T-cell (primary cell): ENCODE measurements around the gene CHST2. TPM values are rescaled to one million over a fixed set of nuclear protein-coding genes. Genes with fewer than 3 reads are reported as not detected.
"Not testable (repeated sequence)": the region's sequence is repeated elsewhere in the genome, so short reads cannot be mapped to it uniquely, and the experiment has no call there.

ENCODE experiments used
- ATAC-seq, 4 experiments: fragments of 200-7000 bp in 3 of 4; fragments of 150-1000 bp in 1 of 4; cut with Tn5 transposase; replicated peaks in 1 of 4; 1 replicate in 3 of 4; 2 replicates in 1 of 4; pipeline ENCODE4 v1.10.0; 2021; ENCODE audit warnings: moderate library complexity in 3 of 4, mild to moderate bottlenecking in 2 of 4, moderate number of reproducible peaks in 1 of 4
- CTCF ChIA-PET, 2 donors: fragments of 300-600 bp; sonication (Branson Sonifier 250); formaldehyde crosslinking; loops; one replicate each; lab custom pipeline; 2022; ENCODE audit warnings: antibody characterized with exemption in 2 of 2; lab: Charles Lee
- POLR2A ChIA-PET, 2 donors: fragments of 300-600 bp; sonication (Branson Sonifier 250); formaldehyde crosslinking; loops; one replicate each; lab custom pipeline; 2022; ENCODE audit warnings: antibody characterized with exemption in 2 of 2; lab: Charles Lee
- DNase-seq, 35 experiments: peaks; one replicate each; pipeline versions ENCODE4 v3.0.0 to v3.0.0-alpha.2; 2013 to 2023
- H3K27ac ChIP-seq: one replicate; pipeline ENCODE4 v1.5.1; 2013; ENCODE audit warnings: low read length
- H3K27me3 ChIP-seq, 2 experiments: replicated peaks in 1 of 2; 1 replicate in 1 of 2; 2 replicates in 1 of 2; pipeline versions ENCODE4 v1.6.1 to v1.7.0; 2013; ENCODE audit warnings: low read length in 1 of 2, mixed read lengths in 1 of 2; ENCODE audit not compliant: control insufficient read depth in 2 of 2, insufficient read depth in 2 of 2; ENCODE audit errors: extremely low read depth in 1 of 2
- H3K36me3 ChIP-seq, 2 donors: 1 replicate in 1 of 2; 2 replicates in 1 of 2; pipeline versions ENCODE4 v1.6.1 to v1.7.0; 2013; ENCODE audit warnings: low read length in 1 of 2; ENCODE audit not compliant: control insufficient read depth in 2 of 2, insufficient read depth in 1 of 2; ENCODE audit errors: extremely low read depth in 1 of 2
- H3K4me1 ChIP-seq, 2 experiments: 1 replicate in 1 of 2; 2 replicates in 1 of 2; pipeline versions ENCODE4 v1.6.1 to v1.7.0; 2013; ENCODE audit warnings: low read length in 2 of 2, mixed read lengths in 1 of 2; ENCODE audit not compliant: insufficient read depth in 2 of 2, control insufficient read depth in 1 of 2; ENCODE audit errors: extremely low read depth in 1 of 2
- H3K4me3 ChIP-seq, 2 donors: 1 replicate in 1 of 2; 2 replicates in 1 of 2; pipeline versions ENCODE4 v1.5.1 to v1.7.0; 2013; ENCODE audit warnings: mild to moderate bottlenecking in 2 of 2, low read length in 1 of 2, moderate library complexity in 1 of 2; ENCODE audit not compliant: control insufficient read depth in 1 of 2; ENCODE audit errors: extremely low read depth in 1 of 2
- H3K9me3 ChIP-seq: 2 replicates; pipeline ENCODE4 v1.7.0; 2013
- H3K27ac Mint-ChIP-seq, 2 donors: one replicate each; pipeline ENCODE4 v1.8.0; 2020 to 2021; ENCODE audit warnings: mild to moderate bottlenecking in 2 of 2, mixed read lengths in 2 of 2
- H3K27me3 Mint-ChIP-seq, 2 donors: one replicate each; pipeline ENCODE4 v1.8.0; 2021 to 2022; ENCODE audit warnings: mixed read lengths in 2 of 2
- H3K36me3 Mint-ChIP-seq: one replicate; pipeline ENCODE4 v1.8.0; 2021; ENCODE audit warnings: mixed read lengths
- H3K4me1 Mint-ChIP-seq, 3 donors: one replicate each; pipeline ENCODE4 v1.8.0; 2020 to 2022; ENCODE audit warnings: mixed read lengths in 3 of 3, mild to moderate bottlenecking in 1 of 3
- H3K4me3 Mint-ChIP-seq, 3 donors: one replicate each; pipeline ENCODE4 v1.8.0; 2020 to 2022; ENCODE audit warnings: mild to moderate bottlenecking in 3 of 3, mixed read lengths in 3 of 3, moderate library complexity in 3 of 3
- H3K9me3 Mint-ChIP-seq, 3 donors: one replicate each; pipeline ENCODE4 v1.8.0; 2020 to 2022; ENCODE audit warnings: mixed read lengths in 3 of 3
- WGBS: methylation state at CpG from one replicate; pipeline ENCODE4 v1.1.5; 2013; ENCODE audit warnings: missing lambda C conversion rate; ENCODE audit not compliant: insufficient coverage; 5-methylcytosine and 5-hydroxymethylcytosine counted together
- total RNA-seq, 35 experiments: library from RNA in 6 of 35; stranded (reverse) in 6 of 35; fragments of 120-200 nt in 1 of 35; gene quantifications; one replicate each; pipeline versions ENCODE4 v1.2.1 to v1.2.4 and lab custom pipeline; 2013 to 2026

CHST2 gene, protein sequence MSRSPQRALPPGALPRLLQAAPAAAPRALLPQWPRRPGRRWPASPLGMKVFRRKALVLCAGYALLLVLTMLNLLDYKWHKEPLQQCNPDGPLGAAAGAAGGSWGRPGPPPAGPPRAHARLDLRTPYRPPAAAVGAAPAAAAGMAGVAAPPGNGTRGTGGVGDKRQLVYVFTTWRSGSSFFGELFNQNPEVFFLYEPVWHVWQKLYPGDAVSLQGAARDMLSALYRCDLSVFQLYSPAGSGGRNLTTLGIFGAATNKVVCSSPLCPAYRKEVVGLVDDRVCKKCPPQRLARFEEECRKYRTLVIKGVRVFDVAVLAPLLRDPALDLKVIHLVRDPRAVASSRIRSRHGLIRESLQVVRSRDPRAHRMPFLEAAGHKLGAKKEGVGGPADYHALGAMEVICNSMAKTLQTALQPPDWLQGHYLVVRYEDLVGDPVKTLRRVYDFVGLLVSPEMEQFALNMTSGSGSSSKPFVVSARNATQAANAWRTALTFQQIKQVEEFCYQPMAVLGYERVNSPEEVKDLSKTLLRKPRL
- 1 to 10 TPM; 1.7 to 5.6 (median 4.4) TPM for total RNA-seq
- total RNA-seq (2013): 3.3 TPM
- total RNA-seq (lab: John Stamatoyannopoulos, UW): 3.7 to 12.7 (median 7.4) reads per million in 29 experiments

DNA sequence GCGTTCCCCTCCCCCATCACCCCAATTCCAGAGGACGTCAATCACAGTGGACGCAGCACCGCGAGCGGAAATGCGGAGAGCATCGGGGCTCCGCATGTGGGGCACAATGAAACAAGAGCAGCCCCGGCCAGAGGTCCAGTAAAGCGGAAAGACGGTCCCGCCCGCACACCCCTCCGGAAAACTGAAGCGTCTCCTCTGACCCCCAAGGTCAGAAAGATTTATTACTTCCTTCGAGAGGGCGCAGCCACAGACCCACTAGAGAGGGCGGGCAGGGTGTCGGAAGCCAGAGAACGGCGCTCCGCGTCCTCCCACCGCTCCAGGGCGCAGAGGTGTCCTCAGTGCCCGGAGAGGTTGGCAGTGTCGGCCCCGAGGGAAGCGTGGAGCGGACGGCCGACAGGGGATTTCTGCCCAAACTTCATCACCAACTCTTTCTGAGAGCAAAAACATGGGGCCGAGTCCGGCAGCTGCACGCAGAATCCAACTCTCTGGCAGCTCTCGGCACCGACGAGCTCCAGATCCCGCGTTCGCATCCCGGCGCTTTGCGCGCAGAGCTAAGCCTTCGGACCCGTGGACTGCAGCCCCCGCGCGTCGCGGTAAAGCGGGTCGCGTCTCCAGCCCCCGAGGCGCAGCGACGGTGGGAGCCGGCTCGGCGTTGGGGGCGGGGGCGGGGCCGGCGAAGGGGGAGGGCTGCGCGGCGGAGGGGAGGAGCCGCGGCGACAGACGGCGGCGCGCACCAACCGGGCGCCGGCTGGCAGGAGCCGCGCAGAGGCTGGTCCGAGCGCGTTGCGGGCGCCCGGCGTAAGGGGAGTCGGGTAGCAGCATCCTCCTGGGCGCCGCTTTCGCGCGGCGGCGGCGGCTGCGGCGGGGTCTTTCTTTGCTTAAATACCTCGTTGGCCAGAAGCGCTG, at the start of gene CHST2:
Gene CHST2 (plus strand): TSS at position 763 of the 906 bp plus-strand sequence. CDS start 1,046 bp downstream, outside the sequence.
- CTCF ChIA-PET: interaction anchor here (0.5 to 1.2 kb wide), 3 partner anchors 51 to 833 kb away, joined by 3 read pairs; no protein-coding TSS in a partner anchor
- peak within 1 kb of the TSS; percentile 86 to 94 (median 90) for H3K4me3 Mint-ChIP-seq
- no peaks in the 10 kb centered on the region for H3K27me3 Mint-ChIP-seq
- Histone ChIP-seq H3K4me1 (peaks cover 9 to 31% of the 10 kb centered on the region in 2 experiments), H3K9me3 (no peaks in the 10 kb centered on the region), H3K4me3 (peak within 1 kb of the TSS; percentile 87 to 92), H3K27ac (peak within 1 kb of the TSS; percentile 38), H3K27me3 (peaks cover 0 to 17% of the 10 kb centered on the region in 2 experiments), H3K36me3 (no peaks in the 10 kb centered on the region)
- peak within 1 kb of the TSS; percentile 77 to 78 for H3K27ac Mint-ChIP-seq
- H3K9me3 Mint-ChIP-seq: no peaks in the 10 kb centered on the region
- WGBS: under 1% methylated on average over 98 of the region's 102 CpGs
- no peaks in the 10 kb centered on the region for H3K36me3 Mint-ChIP-seq
- POLR2A ChIA-PET: interaction anchor here in 1 of 2 donors (0.6 kb wide), 1 partner anchor 631 kb away, joined by 3 read pairs; no protein-coding TSS in a partner anchor
- ATAC-seq (peak; percentile 82 to 88 (median 84)), DNase-seq (peak; percentile 28 to 79 (median 55))
- peaks cover 36 to 41% (median 37%) of the 10 kb centered on the region in 3 donors for H3K4me1 Mint-ChIP-seq

DNA sequence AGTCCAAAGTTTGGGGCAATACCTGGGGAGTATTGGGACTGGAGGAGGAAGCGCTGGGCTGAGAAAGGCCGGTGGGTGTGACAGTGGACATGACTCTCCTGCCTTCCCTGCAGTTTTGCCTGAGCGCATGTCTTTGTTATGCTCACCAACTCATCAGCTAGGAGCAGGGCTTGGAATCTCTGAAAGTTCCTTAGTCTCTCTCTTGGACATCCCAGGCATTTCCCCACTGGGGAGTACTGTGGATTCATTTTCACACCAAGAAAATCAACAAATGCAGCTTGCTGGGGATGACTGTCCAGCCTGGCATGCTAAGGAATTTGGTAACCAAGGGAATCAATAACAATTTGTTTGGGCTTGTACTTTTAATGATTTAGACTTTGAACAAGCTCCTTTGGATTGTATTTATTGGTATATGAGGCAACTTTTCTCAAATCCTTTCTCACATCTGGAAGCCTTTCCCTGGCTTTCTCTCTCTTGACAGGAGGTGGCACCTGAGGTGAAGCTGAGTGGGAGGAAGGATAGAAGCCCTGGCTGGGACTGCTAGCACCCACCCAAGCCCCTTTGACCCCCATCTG, 48.5 kb upstream of the CHST2 start:
- Histone ChIP-seq H3K9me3 (no peaks in the 10 kb centered on the region), H3K36me3 (no peaks in the 10 kb centered on the region), H3K4me1 (no peaks in the 10 kb centered on the region), H3K4me3 (no peak overlapping the region), H3K27ac (no peak overlapping the region), H3K27me3 (peaks cover 0 to 6% of the 10 kb centered on the region in 2 experiments)
- Mint-ChIP-seq H3K9me3 (no peaks in the 10 kb centered on the region), H3K36me3 (no peaks in the 10 kb centered on the region), H3K27ac (no peak overlapping the region), H3K27me3 (no peaks in the 10 kb centered on the region), H3K4me1 (no peaks in the 10 kb centered on the region), H3K4me3 (no peak overlapping the region)
- POLR2A ChIA-PET: no interaction called here
- CTCF ChIA-PET: no interaction called here
- DNase-seq (no peak), ATAC-seq (no peak)
- WGBS: 100% methylated on average over 1 of the region's 3 CpGs

DNA sequence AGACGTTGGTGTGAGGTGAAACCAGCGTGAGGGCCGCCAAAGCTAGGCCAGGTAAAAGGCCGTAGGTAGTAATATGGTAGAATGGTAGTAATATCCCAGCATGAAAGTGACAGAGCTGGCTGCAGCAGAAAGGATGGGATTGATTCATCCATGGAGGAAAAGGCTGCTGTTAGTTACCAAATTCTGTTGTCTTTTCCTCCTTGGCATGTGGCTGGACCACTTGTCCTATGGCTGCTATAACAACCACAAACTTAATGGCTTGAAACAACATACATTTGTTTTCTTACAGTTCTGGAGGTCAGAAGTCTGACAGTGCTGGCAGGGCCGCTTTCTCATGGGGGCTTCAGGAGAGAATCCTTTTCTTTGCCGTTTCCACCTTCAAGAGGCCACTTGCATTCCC, 47.8 kb upstream of the CHST2 start:
- no peaks in the 10 kb centered on the region for H3K9me3 ChIP-seq
- H3K27ac ChIP-seq: no peak overlapping the region
- no peak overlapping the region for H3K27ac Mint-ChIP-seq
- POLR2A ChIA-PET: no interaction called here
- H3K27me3 ChIP-seq: peaks cover 0 to 8% of the 10 kb centered on the region in 2 experiments
- no peak overlapping the region for H3K4me3 ChIP-seq
- H3K27me3 Mint-ChIP-seq: no peaks in the 10 kb centered on the region
- no peaks in the 10 kb centered on the region for H3K9me3 Mint-ChIP-seq
- H3K4me1 Mint-ChIP-seq: no peaks in the 10 kb centered on the region
- H3K4me1 ChIP-seq: no peaks in the 10 kb centered on the region
- WGBS: 94% methylated on average over 4 of the region's 6 CpGs
- CTCF ChIA-PET: no interaction called here
- H3K36me3 ChIP-seq: no peaks in the 10 kb centered on the region
- no peak for DNase-seq
- no peak overlapping the region for H3K4me3 Mint-ChIP-seq
- ATAC-seq: no peak
- H3K36me3 Mint-ChIP-seq: no peaks in the 10 kb centered on the region

DNA sequence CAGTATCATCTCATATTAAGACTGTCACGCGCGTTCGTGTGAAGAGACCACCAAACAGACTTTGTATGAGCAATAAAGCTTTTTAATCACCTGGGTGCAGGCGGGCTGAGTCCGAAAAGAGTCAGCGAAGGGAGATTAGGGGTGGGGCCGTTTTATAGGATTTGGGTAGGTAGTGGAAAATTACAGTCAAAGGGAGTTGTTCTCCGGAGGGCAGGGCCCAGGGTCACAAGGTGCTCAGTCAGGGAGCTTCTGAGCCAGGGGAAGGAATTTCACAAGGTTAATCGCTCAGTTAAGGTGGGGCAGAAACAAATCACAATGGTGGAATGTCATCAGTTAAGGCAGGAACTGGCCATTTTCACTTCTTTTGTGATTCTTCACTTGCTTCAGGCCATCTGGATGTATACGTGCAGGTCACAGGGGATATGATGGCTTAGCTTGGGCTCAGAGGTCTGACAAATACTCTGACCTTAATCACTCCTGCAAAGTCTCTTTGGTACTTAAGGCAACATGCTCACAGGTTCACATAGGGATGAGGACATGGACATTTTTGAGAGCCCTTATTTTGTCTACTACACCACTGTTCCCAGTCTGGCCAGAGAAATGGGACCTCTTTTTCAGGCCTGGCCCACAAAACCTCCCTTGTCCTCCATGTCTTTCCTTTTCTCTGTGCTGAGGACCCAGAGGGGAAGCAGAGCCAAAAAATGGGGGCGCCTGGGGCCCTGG, 47.1 kb upstream of the CHST2 start:
- H3K4me3 Mint-ChIP-seq, POLR2A ChIA-PET, DNase-seq, ATAC-seq, H3K27me3 Mint-ChIP-seq, H3K9me3 ChIP-seq, H3K27ac ChIP-seq, H3K36me3 ChIP-seq, CTCF ChIA-PET, H3K4me3 ChIP-seq, H3K4me1 ChIP-seq, H3K9me3 Mint-ChIP-seq, H3K27ac Mint-ChIP-seq, H3K4me1 Mint-ChIP-seq, H3K36me3 Mint-ChIP-seq: not testable (repeated sequence)
- 93% methylated on average over 5 of the region's 12 CpGs for WGBS
- peaks cover 0 to 11% of the 10 kb centered on the region in 2 experiments for H3K27me3 ChIP-seq

DNA sequence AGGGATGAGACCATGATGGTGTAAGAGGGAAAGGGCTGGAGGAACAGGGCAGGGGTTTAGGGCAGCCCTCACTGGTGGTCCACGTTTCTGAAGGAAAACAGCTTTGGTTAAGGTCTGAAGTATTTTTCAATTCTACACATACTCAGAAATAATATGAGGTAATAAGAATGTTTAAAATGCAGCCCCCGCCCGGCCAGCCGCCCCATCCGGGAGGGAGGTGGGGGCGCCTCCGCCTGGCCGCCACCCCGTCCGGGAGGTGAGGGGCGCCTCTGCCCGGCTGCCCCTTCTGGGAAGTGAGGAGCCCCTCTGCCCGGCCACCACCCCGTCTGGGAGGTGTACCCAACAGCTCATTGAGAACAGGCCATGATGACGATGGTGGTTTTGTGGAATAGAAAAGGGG, 46.0 kb upstream of the CHST2 start:
- H3K9me3 ChIP-seq, H3K9me3 Mint-ChIP-seq, H3K4me3 Mint-ChIP-seq, H3K27me3 Mint-ChIP-seq, H3K36me3 Mint-ChIP-seq, DNase-seq, POLR2A ChIA-PET, H3K4me1 Mint-ChIP-seq, H3K27ac ChIP-seq, H3K4me3 ChIP-seq, H3K4me1 ChIP-seq, H3K36me3 ChIP-seq, CTCF ChIA-PET, H3K27ac Mint-ChIP-seq, ATAC-seq: not testable (repeated sequence)
- peaks cover 0 to 11% of the 10 kb centered on the region in 2 experiments for H3K27me3 ChIP-seq
- WGBS: 100% methylated on average over 2 of the region's 15 CpGs
